Measurements from ENCODE around the gene ZNF474.

ZNF474 gene

GRCh38 chr5:122153774-122154173, 24.4 kb downstream of the ZNF474 start:
- no peak for DNase-seq (ENCODE audit: low read depth)

GRCh38 chr5:122154491-122154890, 25.1 kb downstream of the ZNF474 start:
- DNase-seq (ENCODE audit: low read depth) = peak; percentile 44

DNA sequence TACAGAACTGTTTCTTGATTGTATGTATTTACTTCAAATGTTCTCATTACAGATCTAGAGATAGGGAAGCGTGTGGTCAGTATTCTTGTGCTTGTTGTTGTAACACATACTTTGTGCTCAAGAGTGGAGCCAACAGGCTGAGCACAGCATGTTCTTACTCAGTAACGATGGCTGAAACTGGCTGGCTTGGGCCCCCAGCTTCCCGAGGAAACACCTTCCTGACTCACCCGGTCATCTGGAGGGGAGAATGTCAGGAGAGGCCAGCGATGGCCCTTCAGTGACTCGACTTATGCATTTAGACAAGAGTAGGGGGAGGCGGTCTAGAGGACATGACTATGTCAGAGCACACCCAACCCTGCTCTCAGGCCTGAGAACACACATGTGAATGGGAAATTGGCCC, 25.6 kb downstream of the ZNF474 start:
- DNase-seq (ENCODE audit: low read depth) = peak; percentile 76

DNA sequence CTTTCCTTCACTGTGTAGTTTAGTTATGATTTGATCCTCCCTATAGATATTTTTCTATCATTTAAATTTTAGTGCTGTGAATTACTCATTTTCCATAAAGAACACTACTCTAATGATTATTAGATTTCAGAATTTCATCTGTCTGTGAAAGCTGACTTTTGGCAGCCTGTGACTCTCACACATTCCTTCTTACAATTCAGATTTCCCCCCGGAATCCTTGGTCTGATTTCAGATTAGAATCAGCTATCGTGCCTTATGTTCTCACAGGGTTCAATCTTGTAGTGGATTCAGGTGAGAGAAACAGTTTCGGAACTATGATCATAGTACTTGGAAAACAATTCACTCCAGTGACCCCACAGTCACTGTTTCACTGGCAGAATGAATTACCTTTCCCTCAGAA, 26.2 kb downstream of the ZNF474 start:
- no peak for DNase-seq (ENCODE audit: low read depth)

DNA sequence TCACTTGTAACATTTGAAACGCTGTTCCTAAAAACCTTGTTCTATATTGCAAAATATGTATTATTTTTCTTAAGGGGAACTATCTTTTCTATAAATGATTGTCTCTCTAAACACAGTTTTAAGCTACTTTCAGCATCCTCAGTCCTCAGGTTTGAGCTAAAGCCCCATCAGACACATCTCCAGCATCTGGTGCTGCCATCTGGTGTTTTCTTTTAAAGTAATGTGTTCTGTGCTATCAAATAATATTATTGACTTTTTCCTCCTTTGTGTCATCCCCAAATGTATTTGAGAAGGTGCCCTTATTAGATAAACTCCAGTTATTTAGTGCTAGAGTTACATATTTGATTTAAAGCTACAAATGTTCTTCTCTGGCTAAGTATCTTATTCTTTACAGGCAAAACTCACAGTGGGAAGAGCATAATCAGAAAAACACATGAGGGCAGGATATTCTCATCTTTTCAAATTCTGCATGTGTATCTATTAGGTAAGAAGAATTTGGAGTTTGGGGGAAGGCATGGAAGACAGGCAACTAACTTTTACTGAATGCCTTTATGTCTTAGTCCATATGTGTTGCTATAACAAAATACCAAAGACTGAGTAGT, 27.5 kb downstream of the ZNF474 start:
- peak; percentile 74 for DNase-seq (ENCODE audit: low read depth)

GRCh38 chr5:122162100-122162638, 32.8 kb downstream of the ZNF474 start:
- no peak for DNase-seq (ENCODE audit: low read depth)

- DNase-seq (ENCODE audit: low read depth) = peak; percentile 89
Observed at GRCh38 chr5:122163121-122164069, 34.0 kb downstream of the ZNF474 start.

- DNase-seq (ENCODE audit: low read depth) = no peak
Observed at GRCh38 chr5:122164070-122164435, 34.7 kb downstream of the ZNF474 start.

DNA sequence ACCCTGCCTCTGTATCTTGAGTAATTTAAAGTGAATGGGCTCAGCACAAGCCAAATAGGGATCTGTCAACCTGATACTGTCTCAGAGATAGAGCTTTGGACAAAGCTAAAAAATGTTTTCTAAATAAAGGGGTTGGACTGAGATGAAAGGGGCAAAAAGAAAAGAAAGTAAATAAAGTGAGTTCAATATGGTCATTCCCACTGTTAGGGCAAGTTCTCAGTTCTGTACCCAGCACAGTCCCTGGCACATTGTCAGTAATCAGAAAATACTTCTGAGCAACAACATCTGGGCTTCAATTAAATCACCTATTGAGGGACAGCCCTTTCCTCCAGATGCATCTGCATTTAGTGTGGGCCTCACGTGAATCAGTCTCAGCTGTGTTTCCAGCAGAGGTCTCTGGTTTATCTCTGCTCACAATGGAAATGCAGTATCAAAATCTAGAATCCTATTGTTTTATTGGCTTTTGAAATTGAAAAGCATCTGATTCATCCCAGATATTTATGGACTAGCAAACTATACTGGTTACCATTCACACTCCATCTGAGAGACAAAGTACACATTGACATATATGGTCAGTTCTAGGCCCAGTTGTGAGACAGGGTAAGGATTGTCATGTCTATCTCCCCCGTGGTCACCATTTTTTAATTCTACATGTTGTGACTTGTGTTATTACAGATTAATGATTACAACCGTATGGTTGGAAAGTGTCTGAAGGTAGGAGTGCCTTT, 35.6 kb downstream of the ZNF474 start:
- no peak for DNase-seq (ENCODE audit: low read depth)

- DNase-seq (ENCODE audit: low read depth) = peak; percentile 46
Observed at GRCh38 chr5:122165559-122166078, 36.3 kb downstream of the ZNF474 start.

- DNase-seq (ENCODE audit: low read depth) = no peak
Observed at GRCh38 chr5:122169350-122170103, 40.2 kb downstream of the ZNF474 start.

DNA sequence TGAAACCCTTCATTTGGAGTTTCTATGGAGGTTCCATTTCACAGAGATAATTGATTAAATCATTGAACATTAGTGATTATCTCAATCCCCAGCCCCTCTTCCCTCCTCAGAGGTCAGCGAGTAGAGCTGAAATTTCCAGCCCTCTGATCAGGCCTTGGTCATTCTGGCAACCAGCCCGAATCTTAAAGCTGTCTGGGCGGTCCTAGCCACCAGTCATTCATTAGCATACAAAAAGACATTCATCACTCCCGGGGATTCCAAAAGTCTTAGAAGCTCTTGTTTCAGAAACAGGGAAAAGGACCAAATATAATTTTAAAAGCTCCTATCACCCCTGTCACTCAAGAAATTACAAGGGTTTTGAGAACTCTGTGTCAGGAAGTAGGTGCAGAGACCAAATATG, 41.3 kb downstream of the ZNF474 start:
- peak; percentile 88 for DNase-seq (ENCODE audit: low read depth)

DNA sequence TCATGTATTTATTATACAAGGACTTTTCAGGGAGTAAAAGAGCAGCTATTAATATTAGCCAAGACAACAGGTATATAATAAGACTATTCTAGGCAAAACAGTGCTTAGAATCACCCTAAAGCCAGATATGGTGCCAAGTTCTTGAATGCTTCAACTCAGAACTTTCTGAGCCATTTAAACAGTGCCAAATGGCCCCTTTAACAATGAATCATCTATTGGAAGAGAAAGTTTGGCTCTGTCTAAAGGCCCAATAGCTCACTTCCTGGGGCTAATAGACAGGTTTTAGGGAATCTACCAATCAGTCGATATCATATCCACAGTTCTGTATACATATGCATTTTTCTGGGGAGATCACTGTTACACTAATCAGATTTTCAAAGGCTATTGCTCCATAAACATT, 42.9 kb downstream of the ZNF474 start:
- DNase-seq (ENCODE audit: low read depth) = no peak

- DNase-seq (ENCODE audit: low read depth) = no peak
Observed at GRCh38 chr5:122173474-122174415, 44.4 kb downstream of the ZNF474 start.

DNA sequence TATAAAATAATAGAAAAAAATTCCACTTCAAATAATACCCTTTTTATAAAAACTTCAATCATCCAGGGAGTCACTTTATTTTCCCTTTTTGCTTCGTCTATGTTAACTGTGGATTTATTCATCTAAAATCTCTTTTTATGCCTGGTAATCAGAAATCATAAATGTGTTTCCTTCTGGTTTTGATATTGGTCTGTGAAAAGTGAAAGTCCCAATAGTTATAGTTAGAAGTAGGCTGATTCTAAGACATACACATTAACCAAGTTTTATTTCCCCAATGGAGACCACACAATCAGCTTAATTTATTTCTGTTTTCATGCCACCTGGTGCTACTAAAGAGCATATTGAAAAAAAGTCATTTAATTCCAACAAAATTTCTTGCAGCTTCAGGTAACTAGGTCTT, 45.7 kb downstream of the ZNF474 start:
- no peak for DNase-seq (ENCODE audit: low read depth)

DNA sequence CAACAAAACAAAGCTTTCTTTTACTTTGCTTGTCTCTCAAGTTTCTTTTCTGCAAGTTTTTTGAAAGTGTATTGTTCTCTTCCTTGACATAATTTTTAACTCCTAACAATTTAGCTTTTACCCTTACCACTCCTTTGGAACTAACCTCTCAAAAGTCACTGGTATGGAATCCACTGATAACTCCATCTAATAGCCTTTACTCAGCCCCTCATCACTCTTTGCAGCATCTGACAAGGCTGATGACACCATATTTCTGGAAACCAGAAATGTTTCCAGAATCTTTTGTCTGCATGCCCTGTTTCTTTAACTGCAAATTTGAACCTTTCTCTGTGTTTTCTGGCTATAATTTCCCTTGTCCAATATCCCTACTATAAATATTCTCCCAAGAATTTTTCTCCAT, 46.5 kb downstream of the ZNF474 start:
- DNase-seq (ENCODE audit: low read depth) = no peak

- DNase-seq (ENCODE audit: low read depth) = no peak
Observed at GRCh38 chr5:122177161-122177560, 47.8 kb downstream of the ZNF474 start.

GRCh38 chr5:122179701-122180100, 50.4 kb downstream of the ZNF474 start:
- DNase-seq (ENCODE audit: low read depth) = no peak

DNA sequence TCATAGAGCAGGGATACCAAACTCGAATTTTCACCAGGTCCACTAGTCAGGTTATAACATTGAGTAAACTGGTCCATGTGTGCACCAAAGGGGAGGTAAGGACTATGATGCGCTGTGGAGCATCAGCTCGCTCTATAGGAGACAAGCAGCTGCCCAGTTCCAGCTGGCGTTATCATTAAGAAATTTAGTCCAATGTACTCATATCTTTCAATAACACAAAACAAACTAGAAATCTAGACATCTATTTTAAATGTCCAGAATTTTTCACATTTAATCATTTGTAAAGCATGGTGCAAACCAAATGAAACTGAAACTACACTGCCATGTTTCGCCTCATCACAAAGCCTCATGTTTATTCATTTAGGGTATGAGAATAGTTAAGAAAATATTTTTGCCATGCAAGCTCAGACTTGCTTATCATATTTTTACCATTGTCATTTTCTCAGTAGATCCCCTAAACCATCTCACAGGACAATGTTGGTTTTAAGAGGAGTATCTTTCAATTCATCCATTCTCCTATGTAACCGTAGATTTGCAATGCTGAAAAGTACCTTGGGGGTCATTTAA, 50.9 kb downstream of the ZNF474 start:
- DNase-seq (ENCODE audit: low read depth) = no peak
